Measurements from ENCODE around the gene MTREX.

- TF ChIP-seq POLR2A (IDR thresholded peaks at IDR 0.05), result no peak
- TF ChIP-seq, protein P1, sequence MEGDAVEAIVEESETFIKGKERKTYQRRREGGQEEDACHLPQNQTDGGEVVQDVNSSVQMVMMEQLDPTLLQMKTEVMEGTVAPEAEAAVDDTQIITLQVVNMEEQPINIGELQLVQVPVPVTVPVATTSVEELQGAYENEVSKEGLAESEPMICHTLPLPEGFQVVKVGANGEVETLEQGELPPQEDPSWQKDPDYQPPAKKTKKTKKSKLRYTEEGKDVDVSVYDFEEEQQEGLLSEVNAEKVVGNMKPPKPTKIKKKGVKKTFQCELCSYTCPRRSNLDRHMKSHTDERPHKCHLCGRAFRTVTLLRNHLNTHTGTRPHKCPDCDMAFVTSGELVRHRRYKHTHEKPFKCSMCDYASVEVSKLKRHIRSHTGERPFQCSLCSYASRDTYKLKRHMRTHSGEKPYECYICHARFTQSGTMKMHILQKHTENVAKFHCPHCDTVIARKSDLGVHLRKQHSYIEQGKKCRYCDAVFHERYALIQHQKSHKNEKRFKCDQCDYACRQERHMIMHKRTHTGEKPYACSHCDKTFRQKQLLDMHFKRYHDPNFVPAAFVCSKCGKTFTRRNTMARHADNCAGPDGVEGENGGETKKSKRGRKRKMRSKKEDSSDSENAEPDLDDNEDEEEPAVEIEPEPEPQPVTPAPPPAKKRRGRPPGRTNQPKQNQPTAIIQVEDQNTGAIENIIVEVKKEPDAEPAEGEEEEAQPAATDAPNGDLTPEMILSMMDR (IDR thresholded peaks at IDR 0.05), result no peak
These were observed 31.0 kb upstream of the MTREX start for GRCh38 chr5:55276771-55277170.

Measured in Peyer's patch (tissue), 4 donors.